GM18502 (cell line): ENCODE results near the gene CRNKL1.
A peak's percentile ranks its signal among the peaks of the same experiment; 100 is the strongest.

Experiments used
- ATAC-seq: cut with Tn5 transposase; IDR thresholded peaks from one replicate; pipeline ENCODE4 v1.9.1; 2021; ENCODE audit warnings: mild to moderate bottlenecking; ENCODE audit not compliant: unreplicated experiment, poor library complexity

The CRNKL1 gene

DNA sequence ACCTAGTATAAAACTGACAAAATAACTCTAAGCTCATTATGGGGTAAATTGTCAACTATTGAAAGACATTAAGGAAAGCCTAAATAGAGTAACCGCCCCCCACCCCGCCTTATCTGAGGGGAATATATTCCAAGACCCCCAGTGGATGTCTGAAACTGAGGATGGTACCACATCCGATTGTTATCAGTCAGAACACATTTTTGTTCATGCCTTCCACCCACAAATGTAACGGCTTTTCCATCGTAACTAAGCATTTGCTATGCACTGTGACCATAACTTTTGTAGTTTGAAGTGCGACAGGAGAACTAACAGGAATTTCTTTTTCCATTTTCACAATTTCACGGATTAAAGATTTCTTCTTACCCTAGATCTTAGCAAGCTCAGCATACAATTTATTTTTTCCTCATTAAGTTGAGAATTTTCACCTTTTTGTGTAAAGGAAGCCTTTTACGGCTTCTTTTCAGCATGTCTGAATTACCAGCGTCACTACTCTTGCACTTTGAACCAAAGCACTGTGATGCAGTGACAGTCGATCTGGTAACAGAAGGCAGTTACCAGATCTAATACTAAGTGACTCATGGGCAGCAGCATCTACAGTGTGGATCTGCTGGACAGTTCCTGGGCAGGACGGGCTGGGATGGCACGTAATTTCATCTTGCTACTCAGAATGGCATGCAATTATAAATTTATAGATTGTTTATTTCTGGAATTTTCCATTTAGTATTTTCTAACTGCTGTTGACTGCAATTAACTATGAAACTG, 11.9 kb upstream of the CRNKL1 start:
- no peak for ATAC-seq

DNA sequence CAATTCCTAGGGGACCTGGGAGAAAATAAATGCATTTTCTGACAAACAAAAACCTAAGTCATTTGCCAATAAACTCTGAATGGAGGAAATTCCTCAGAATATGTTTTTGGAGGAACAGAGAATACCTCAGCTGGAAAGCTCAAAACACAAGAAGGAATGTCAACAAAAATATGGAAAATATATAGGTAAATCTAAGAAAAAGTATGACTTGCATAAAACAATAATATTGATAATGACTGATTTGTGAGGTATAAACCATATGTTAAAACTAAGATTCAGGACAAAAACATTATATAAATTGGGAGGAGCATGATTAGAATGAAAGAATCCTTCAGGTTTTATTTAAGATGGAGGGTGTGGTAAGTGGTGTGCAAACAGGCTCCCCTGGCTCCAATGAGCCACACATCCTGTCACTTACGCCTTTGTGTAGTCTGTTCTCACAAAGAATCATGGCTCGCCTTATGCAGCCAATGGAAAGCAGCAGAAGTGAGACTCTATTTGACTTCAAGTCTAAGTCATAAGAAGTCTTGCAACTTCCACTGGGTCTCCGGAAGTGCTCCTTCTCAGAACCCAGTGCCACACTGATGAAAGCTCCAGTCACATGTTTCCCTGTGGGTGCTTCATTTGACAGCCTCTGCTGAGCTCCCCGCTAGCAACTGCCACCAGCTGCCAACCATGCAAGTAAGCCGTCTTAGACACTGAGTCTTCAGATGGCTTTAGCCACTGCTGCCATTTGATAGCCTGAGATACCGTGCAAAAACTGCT, 8.2 kb upstream of the CRNKL1 start:
- ATAC-seq, result no peak

DNA sequence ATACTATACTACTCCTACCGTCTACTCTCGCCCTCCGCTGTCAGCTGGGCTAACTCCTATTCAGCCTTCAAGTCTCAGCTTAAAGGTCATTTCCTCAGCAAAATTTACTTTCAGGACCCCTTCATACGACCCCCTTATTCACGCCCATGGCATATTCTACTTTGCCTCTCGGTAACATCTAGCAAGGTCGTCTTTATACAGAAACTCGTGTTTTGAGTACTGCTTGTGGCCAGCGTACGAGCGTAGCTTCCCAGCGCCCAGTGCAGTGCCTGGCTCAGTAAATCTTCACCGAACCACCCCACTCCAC, 546 bp downstream of the CRNKL1 start:
- ATAC-seq, result no peak

DNA sequence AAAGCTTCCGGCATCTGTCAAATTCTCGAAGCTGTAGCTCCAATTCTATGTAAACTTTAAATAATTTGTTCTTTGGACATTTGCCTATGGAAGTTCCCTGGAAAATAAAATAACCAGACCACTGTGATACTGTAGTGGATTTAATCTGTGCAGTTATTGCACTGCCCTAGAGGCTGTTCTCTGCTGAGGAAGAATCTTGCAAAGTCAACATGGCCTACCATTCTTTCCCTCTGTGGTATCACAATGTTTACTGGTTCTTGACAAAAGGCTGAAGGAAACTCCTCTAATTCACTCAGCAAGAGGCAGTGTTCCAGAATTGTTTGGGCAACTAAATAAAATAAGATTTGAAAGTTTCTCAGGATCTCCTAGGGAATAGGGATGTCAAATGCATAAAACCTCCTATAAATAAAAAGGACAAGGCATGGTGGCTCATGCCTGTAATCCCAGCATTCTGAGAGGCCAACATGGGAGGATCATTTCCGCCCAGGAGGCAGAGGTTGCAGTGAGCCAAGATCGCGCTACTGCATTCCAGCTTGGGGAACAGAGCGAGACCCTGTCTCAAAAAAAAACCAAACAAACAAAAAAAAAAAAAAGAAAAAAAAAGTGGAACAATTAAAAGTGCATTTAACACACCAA, 12.4 kb downstream of the CRNKL1 start:
- ATAC-seq, result no peak

DNA sequence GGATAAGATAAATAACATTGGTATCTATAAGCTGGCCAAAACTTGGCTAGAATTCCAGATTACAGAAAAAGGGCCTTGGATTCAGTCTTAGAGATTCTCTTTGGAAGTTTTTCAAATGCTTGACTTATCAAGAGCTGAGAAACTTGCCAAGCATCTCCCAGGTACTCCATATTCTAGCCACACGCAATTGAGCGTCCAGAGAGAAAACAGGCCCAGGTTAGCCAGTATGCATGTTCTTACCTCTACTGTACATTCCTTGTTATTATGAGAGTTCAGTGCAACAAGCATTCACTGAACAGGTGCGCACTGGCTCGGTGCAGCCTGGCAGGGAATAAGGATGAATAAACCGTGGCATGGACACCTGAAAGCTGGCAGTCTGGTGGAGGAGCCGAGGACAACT, 13.7 kb downstream of the CRNKL1 start:
- no peak for ATAC-seq

DNA sequence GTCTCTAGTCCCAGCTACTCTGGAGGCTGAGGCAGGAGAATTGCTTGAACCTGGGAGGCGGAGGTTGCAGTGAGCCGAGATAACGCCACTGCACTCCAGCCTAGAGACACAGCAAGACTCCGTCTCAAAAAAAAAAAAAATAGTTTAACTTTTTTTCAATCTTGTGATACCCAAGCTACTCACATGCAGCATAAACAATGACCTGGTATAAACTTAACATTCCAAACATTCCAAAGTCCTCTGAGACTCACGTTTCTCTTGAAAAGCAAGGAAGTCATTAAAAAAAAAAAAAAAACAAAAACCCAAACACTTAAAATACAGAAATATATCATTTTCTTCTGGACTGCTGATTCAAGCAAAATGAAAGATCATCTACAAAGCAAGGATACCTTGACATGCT, 14.3 kb downstream of the CRNKL1 start:
- ATAC-seq, result no peak

DNA sequence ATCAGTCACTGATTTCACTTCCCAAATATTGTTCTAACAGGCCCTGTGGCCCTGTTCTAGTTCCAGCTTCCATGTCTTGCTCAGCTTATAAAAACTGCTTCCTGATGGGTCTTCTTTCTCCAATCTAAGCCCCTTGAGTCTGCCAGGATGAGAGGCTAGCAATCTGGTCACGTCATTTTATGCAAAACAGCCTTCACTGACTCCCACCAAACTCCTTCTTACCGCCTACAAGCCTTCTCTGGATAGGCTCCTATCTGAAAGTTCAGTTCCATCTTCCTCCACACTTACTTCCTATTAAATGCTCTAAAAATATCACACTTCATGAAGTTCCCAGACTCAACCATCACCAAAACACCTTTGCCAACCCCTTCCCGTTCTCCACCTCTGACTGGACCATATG, 15.5 kb downstream of the CRNKL1 start:
- no peak for ATAC-seq

DNA sequence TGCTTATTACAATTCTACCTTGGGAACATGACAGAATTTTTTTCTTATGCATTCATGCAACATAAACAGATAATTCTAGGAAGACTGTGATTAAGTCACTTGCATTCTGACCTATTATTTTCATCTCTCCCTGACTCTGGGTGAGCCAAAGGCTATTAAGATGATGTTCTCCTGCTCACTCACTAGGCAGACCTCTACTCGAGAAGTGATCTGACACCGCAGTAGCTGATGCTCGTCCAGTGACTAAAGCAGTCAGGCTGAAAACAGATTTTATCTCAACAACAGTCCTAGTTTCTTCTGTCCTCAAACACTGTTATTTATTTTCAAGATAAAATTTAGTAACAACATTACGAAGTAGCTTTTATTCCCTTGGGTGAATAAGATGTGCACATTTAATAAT, 17.8 kb downstream of the CRNKL1 start:
- no peak for ATAC-seq

DNA sequence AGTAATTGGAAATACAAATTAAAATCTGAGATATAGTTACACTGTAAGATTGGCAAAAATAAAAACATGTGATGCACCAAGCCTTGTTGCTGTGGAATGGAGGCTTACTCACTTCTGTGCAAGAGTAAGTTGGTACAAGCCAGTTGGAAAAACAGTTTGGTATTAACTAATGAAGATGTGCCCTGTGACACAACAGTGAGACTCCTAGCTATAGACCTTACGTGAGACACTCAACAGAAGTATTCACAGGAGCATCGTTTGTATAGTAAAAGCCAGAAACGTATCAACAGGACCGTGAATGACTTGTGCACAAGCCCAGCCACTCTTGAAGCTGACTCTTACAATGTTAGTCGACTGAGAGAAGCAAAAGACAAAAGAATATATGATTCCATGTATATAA, 20.5 kb downstream of the CRNKL1 start:
- no peak for ATAC-seq

DNA sequence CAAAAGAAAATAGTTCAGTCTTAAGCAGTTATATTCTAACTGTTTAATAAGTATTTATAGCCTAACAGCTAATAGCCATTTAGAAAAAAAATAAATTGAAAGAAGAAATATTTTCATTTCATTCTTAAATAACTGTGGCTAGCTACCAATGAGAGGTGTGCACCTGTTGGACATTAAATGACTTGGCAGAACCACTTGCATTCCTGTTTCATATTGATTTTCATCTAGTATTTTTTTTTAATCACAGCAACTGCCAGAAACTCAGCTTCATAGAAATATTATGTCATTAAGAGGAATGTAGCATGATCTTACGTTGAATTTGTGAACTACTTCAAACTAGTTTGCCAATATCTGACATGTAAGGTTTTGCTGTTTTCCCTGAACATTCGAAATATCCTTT, 25.0 kb downstream of the CRNKL1 start:
- no peak for ATAC-seq

DNA sequence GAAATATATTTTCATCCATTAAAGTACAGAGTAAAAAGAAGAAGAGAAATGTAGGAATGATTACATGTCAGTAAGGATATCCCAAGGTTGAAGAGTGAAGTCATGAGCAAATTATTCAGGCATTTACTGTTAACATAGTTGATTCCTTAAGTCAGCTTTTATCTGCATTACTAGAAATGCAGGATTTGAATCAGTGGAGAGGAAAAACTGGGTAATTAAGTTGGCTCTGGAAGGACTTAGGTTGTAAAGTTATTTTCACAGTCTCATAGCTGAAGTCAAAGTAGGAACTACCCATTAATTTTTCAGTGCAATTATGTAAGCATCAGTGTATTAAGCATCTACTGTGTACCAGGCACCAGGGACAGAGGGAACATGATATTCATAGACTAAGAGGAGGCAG, 27.3 kb downstream of the CRNKL1 start:
- ATAC-seq, result no peak

DNA sequence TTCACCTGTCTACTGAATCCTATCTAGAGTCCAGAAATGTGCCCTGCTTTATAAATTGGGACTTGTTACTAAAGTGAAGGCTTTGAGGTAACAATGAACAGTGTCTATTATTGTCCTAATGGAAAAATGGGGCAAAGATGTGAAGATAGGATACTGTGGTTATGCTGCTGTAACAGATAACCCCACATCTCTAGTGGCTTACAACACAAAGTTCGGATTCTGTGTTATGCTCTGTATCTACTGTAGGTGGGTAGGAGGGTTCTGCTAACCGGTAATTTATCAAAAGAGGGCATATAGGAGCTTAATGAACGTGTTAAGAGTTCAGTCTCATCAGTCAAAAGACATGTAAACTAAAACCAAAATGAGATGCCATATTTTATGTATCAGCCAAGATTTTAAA, 28.9 kb downstream of the CRNKL1 start:
- no peak for ATAC-seq

DNA sequence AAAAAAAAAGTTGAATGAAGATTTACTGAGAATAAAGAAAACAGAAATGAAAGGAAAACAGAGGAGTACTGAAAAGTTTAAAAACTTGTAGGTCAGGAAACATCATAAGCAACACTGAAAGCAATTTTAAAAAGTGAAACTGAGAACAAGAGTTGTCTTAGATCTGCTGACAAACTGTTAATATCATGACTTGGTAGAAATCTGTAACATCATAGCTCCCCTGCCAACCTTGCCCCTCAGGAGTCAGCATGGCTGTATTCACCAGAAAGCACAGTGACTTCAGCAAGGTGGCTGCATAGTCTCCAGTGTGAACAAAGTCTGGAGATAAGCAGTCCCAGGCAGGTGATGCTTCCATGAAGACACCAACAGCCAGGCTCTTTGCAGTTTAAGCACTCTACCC, 29.8 kb downstream of the CRNKL1 start:
- peak; percentile 76 for ATAC-seq

DNA sequence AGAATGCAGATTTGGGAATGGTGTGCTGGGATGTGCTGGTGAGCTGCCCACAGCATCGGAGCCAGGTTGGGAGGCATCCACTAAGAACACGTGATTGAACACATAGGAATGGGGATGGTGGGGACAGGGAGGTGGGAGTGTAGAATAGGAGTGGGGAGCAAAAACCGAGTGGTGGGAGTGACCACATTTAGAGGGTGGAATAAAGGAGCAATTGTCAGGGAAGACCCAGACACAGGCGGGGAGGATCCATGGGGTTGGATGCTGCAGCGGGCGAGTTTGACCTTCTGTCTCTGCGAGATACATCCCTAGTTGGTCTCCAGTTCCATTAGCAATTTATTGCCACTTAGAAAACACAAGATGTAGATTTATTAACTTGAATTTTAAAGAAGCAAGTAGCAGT, 30.4 kb downstream of the CRNKL1 start:
- ATAC-seq, result no peak

DNA sequence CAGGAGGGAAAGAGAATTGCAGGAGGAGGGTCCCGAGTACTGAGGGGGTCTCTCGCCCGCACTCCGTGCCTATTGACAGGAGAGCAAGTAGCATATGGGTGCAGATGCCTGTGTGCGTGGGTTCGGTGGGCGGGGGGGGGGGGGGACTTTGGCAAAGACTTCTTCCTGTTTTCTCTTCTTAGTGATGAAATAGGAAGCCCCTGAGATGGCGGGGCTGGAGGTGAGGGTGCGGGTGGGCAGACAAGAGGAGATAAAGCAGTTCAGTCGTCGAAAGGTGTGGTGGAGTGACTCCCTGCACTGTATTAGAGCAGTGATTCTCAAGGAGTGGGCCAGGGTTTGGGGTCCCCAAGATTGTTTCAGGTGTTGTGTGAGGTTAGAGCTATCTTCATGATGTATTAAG, 31.4 kb downstream of the CRNKL1 start:
- no peak for ATAC-seq

DNA sequence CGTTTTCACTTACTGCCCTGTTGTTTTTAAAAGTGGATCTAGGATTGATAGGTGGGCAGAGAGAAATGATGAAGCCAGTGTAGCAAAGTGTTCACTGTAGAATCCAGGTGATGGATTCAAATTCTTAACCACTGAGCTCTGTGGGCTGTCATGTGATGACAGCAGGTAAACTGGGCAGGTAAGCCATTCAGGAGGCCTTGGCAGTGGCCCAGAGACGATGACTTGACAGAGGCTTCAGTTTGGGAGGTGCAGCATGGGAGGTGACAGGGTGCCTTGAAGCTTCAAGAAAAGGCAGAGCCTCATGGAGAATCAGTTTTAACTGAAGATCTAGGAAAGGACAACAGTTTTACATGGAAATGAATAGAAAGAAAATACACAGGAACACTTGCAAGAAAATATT, 33.1 kb downstream of the CRNKL1 start:
- ATAC-seq, result no peak

DNA sequence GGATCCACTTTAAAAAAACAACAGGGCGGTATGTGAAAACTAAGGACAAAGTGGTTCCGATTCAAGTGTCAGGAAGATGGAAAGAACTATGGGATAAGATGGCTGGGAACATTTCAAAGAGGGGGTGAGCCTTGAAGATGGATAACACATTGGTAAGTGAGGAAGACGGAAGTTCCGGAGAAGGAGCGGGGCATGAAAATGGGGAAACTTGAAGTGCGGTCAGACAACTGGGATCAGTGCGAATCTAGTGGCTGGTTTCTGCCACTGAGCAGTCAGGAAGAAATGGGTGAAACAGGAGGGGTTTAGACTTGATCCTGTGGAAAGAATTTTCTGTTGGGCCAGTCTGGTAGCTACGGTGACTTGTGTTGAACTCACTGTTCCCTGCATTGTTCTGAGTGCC, 33.9 kb downstream of the CRNKL1 start:
- ATAC-seq, result no peak

DNA sequence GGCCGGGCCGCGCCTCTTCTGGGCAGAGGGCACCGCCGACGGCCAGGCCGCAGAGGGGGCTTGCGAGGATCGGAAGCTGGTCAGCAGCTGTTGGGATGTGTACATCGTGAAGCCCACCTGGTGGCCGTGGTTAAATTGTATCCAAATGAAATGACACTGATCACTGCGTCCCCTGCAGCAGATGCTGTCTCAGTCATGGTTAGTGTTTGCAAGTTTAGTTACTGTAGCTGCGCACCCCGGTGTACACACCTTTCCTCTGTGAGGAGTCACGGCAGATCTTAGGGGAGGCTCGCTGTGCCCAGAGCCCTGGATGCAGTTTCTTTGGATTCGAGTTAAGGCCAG, 34.5 kb downstream of the CRNKL1 start:
- ATAC-seq, result peak; percentile 11

DNA sequence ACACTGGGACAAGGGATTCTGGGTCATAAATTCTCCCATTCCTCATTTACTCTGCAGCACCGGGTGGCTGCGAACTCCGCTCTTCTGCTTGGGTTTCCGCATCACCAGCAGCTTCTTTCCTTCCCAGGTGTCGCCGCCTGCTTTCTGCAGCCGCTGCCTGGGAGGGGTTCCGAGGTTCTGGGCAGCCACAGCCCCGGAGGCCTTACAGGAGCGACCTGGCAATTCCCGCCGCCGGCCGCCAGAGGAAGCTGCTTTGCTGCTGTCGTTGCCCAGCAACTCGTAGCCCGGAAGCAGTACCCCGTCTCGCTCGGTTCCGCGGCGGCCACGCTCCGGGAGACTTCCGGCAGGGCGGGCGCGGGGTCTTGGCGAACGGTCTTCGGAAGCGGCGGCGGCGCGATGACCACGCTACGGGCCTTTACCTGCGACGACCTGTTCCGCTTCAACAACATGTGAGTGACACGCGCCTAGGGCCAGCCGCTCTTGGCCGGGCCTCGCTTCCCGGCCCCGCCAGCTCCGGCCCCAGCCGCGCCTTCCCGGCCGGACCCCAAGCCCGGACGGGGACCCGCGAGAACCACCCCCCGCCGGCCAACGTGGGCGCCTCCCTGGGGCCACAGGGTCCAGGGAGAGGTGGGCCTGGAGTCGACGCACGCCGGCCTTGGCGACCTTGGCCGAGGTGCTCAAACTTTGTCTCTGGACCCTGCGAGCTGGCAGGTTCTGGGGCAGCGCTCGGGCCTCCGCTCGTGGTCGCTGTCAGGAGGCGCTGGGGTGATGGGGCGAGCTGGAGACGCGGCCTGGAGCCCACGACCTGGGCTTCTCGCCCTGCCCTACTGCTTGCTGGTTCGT, 35.0 kb downstream of the CRNKL1 start, which contains the start of gene NAA20:
TSS of gene NAA20 (plus strand) at position 362 of the 843 bp plus-strand sequence. CDS start at position 397, 35 bp downstream.
- peak; percentile 99 for ATAC-seq

DNA sequence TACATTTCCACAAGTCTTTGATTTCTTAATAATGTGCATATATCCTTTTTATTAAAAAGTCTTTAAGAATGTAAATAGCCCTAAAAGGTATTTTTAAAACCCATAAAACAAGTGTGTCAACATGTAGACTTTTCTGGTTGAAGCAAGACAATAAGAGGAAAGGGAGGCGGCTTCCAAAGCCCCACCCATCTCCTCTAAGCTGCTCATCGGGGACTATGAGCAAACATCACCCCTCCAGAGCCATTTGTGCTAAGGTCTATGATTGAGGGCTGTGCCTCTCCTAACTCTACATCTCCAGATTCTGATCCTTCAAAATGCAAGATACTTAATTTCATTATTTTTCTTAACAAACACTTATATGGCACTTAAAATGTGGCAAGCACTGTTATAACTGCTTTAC, 37.6 kb downstream of the CRNKL1 start:
- no peak for ATAC-seq

DNA sequence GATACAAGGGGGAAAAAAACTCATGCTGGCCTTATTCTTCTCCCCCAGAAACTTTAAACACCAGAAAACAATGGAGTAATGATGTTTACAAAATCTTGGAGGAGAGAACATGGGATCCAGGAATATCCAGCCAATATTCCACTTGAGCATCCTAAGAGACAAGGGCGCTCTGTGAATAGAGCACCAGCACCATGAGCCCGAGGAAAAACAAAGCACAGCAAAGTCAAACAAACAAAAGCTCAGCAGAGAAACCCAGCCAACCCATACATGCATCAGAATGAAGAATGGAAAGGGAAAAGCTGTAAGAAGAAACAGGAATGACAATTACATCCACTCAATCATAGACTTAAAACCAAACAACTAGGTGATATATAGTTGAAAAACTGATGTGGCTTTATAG, 39.7 kb downstream of the CRNKL1 start:
- ATAC-seq, result no peak
